OCI-M2 (cell line): ENCODE data around the gene DNAH8.

Experiments used
- DNase-seq: peaks from one replicate; lab custom pipeline; 2025; ENCODE audit not compliant: unreplicated experiment; lab: John Stamatoyannopoulos, UW

DNAH8 gene

GRCh38 chr6:39004801-39005200, 289.7 kb downstream of the DNAH8 start:
- no peak for DNase-seq

- DNase-seq: no peak
Observed at GRCh38 chr6:39005774-39006173, 290.7 kb downstream of the DNAH8 start.

GRCh38 chr6:39007575-39007974, 292.5 kb downstream of the DNAH8 start:
- DNase-seq: peak; percentile 47

DNA sequence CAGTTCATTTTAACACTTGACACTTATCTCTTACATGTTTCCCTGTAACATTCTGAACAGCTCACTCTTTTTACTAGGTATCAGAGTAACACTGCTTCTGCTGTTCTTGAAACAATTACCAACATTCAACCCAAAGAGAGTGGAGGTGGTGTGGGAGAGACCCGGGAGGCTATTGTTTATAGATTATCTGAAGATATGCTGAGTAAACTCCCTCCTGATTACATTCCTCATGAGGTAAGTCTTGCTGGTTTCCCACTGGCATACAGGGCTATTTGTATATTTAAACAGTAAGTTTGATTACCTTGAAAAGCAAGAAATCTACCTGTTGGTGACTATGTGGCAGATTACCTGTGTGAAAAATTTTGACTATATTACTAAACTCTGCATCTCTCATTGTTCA, 293.6 kb downstream of the DNAH8 start:
- no peak for DNase-seq

DNA sequence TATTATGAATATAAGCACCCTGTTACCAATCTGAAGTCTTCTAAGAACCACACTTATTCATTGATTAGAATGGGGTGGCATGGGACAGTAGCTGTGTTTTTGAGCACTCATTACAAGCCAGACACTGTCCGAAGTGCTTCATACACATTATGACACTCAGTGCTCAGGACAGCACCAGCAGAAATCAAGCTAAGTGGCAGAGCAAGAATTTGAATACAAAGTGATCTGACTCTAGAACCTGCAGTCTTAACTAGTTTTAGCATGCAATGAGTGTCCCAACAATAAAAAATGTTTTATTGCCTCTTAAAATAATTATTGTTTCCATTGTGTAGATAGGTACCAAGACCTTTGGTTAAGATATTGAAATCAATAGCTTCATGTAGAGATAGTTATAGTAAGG, 294.4 kb downstream of the DNAH8 start:
- DNase-seq: no peak

DNA sequence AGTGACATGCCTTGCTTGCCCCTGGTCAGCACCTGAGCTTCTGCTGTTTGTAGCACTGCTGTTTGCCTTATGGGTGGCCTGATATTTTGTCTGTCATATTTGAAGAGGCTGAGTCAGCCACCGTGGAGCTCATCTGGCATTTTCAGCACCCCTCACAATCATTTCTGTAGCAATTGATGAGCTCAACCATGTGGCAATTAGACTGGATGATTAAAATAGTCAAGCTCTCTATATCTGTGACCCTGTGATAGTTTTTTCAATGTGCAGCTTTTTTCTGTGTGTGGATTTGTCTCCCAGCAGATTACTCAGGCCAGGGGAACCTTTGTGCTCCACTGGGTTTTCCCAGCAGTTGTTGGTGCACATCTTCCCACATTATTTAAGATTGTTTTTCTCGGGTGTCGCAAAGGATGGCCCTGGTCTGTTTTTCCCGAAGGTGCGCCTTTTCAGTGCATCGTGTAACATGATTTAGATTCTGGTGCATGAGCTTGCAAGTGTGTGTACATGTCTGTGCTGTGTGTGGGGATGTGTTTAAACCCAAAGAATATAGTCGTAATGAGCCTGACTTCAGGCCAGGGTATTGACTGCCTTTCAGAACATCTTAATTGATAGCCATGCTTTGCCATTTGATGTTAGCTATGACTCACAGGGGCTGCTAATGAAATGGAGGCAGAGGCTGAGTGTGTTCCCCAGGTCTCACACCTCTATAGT, 301.9 kb downstream of the DNAH8 start:
- DNase-seq: no peak

DNA sequence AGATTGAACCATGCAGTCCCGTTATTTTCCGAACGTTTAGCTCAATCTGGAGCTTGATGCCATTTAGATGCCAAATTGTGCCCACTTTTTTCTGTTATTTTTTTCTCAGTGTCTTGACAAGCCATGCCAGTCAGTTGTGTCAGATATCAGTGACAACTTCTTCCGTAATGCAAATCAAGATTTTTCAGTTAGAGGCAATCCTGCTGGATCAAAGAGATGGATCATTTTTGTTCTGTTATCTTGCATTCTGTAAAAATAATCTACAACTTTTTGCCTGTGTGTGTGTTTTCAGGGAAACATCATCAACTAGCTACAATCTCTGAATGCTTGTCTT, 302.4 kb downstream of the DNAH8 start:
- no peak for DNase-seq

- DNase-seq: no peak
Observed at GRCh38 chr6:39018103-39018502, 303.0 kb downstream of the DNAH8 start.

GRCh38 chr6:39020136-39020535, 305.0 kb downstream of the DNAH8 start:
- DNase-seq: no peak

DNA sequence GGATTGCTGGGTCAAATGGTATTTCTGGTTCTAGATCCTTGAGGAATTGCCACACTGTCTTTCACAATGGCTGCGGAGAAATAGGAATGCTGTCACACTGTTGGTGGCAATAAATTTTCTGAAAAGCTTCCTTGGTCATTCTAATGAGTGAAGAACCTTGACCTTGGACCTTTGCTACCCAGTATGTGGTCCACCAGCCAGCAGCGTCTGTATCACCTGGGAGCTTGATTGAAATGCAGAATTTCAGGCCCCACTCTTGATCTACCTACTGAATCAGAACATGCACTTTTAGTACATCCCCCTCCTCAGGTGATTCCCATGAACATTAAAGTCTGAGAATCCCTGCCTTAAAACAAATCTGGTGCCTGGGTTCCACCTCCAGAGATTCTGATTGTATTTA, 305.9 kb downstream of the DNAH8 start:
- DNase-seq: no peak

DNA sequence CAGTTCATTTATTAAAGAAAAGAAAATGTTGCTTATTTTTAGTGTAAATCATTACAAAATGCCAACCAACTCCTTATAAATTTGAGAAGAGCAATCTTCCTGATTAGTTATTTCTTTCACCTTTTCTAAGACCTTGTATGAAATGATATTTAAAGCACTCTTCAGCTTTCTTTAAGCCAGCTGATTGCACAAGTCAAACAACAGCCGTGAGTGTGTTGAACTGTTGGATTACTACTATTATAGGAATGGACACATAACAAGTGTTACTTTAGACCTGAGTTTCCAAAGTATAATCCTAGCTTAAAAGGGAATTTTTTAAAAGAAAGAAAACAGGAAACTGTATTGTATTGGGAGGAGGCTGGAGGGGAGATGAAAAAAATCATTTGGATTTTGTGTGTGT, 306.7 kb downstream of the DNAH8 start:
- no peak for DNase-seq

- no peak for DNase-seq
Observed at GRCh38 chr6:39026175-39026574, 311.1 kb downstream of the DNAH8 start.

GRCh38 chr6:39029156-39030011, 314.3 kb downstream of the DNAH8 start:
- no peak for DNase-seq

- DNase-seq: no peak
Observed at GRCh38 chr6:39035681-39036080, 320.6 kb downstream of the DNAH8 start.

DNA sequence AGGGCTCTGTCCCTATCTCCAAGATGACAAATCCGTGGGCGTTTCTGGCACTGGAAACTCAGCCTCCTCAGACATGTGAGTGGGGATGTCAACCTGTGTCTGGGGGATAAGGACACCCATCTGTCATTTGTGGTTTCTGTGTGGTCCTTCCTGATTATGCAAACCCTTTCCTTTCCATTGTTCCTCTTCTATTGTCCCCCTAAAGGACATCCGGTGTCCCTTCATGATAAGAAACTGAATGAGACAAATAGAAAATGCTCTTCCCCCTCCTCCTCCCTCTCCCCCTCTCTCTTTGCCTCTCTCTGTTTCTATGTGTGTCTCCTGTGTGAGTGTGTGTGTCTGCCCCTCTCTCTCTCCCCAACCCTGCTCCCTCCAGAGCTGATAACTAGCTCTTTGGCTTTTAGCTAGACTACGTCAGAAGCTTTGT, 322.0 kb downstream of the DNAH8 start:
- DNase-seq: peak; percentile 94

- DNase-seq: no peak
Observed at GRCh38 chr6:39037707-39038106, 322.6 kb downstream of the DNAH8 start.

DNA sequence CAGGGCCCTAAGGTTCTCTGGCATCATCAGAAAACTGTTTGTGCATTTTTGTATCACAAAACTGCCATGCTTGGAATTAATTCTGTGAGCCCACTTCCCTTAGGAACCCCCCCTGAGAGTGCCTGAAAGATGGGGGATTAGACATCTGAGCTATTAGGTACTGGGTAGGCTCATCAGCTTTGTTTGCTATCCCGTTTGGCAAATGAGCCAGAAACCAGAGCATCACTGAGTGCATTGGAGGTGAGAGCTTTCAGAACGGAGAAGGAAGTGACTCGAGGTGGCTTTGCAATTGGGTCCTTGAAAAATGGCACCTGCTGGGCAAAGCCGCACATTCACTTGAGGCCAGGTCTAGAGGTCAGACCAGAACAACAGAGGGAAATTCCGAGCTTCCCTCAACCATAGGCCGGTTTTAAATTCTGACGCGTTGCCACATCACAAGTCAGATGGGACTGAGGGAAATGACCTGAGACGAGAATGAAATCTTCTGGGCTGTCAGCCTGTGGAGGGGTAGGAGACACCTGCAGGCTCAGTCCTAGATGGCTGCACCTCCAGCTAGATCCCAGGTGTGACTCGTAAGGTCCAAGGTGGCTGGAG, 325.1 kb downstream of the DNAH8 start:
- no peak for DNase-seq

GRCh38 chr6:39041072-39041471, 326.0 kb downstream of the DNAH8 start:
- no peak for DNase-seq

GRCh38 chr6:39043776-39044175, 328.7 kb downstream of the DNAH8 start:
- no peak for DNase-seq

- DNase-seq: no peak
Observed at GRCh38 chr6:39044181-39044580, 329.1 kb downstream of the DNAH8 start.

DNA sequence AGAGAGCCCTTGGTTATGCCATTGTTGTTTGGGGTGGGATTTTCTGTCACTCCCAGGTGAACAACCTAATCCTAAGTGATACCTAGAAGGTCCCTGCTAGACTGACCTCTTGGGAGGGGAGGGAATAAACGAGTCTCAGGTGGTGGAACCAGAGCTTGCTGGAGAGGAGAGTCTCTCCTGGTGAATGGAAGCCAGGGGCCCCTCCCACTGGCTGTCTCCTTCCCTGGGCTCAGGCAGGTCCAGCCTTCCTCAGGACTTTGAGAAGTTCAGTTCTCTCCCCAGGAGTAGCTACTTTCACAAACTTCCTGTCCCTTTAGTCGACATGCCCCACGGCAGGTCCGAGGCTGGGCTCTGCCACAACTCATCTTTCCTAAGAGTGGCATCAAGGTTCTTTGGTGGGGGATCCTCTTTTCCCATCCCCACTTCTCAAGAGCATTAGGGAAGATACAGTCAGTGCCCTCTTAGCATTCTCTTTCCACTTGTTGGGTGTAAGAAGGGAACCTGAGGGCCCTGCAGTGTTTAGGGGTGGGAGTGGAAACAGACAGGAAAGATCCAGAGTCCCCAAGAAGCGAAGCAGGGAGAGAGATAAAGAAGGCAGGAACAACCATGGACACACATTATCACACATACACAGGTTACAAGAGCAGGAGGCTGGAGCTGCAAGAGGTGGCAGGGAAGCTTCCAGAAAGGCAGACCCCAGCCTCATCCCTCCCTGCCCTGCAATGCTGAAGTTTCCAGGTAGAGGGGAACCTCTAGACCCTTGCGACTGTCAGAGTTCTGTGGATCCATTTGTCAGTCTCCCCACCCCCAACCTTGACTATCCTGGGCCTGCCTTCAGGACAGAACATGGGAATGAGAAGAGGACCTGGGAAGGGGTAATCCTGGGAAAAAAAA, 332.6 kb downstream of the DNAH8 start:
- no peak for DNase-seq
